Mesothelial cell of epicardium (in vitro differentiated cells): ENCODE data around the gene RER1. TPM values are rescaled to one million over a fixed set of nuclear protein-coding genes. Genes with fewer than 3 reads are reported as not detected.

ENCODE experiments used
- DNase-seq, 2 experiments: peaks; one replicate each; pipeline ENCODE4 v3.0.0; 2021; ENCODE audit warnings: low spot score in 2 of 2; ENCODE audit not compliant: unreplicated experiment in 2 of 2
- H3K27ac Mint-ChIP-seq: 2 replicates; pipeline ENCODE4 v1.8.0; 2021; ENCODE audit warnings: mixed read lengths
- H3K27me3 Mint-ChIP-seq: 2 replicates; pipeline ENCODE4 v1.8.0; 2021; ENCODE audit warnings: low read depth, mixed read lengths
- H3K36me3 Mint-ChIP-seq: 2 replicates; pipeline ENCODE4 v1.8.0; 2021; ENCODE audit warnings: mixed read lengths
- H3K4me1 Mint-ChIP-seq: 2 replicates; pipeline ENCODE4 v1.8.0; 2021; ENCODE audit warnings: mixed read lengths
- H3K4me3 Mint-ChIP-seq: 2 replicates; pipeline ENCODE4 v1.8.0; 2021; ENCODE audit warnings: mild to moderate bottlenecking, moderate library complexity, mixed read lengths
- H3K9me3 Mint-ChIP-seq: 2 replicates; pipeline ENCODE4 v1.8.0; 2021; ENCODE audit warnings: mixed read lengths
- total RNA-seq: library from RNA; stranded (reverse); gene quantifications from 3 replicates; pipeline ENCODE4 v1.2.1, GENCODE V29; 2021
- TF ChIP-seq, protein P1 (sequence below): fragments of 200-600 bp; sonication (generic); IDR thresholded peaks from one replicate; pipeline ENCODE4 v1.5.0; 2021; ENCODE audit warnings: antibody characterized with exemption; ENCODE audit not compliant: unreplicated experiment

RER1 gene
- total RNA-seq, 1 donor from 2014 or later, result 95.1 TPM

DNA sequence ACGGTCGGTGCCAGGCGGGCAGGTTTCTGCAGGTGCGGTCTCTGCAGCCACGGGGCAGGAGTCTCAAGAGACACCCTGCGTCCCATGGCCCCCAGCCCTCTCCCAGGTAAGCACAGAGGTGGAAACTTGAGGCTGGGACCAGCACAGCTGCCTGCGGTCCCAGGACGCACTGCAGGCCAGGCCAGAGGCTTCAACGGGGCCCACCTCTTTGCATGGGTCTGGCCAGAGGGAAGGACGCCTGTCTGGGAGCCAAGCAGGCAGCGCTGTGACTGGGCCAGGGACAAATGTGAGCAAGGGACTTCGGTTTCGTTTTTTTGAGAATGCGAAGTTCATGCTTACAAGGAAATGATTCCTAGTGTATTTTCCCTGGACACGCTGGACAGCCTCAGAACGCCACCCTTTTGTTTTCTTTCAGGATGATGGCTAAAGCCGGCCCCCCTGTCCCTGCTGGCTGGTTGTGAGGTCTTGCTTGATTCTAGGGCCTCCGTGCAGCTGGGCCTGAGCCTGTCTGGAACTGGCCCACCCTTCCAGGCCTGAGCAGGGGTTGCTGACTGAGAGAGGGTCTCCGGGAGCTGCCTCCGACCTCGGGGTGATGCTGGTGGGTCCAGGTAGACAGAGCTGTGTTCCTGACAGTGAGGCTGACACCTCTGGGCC lies 38.6 kb upstream of the RER1 start:
- H3K4me3 Mint-ChIP-seq, result no peak overlapping the region
- H3K9me3 Mint-ChIP-seq, result no peaks in the 10 kb centered on the region
- peak in 1 of 2 experiments; percentile 15 for DNase-seq
- TF ChIP-seq, protein P1, sequence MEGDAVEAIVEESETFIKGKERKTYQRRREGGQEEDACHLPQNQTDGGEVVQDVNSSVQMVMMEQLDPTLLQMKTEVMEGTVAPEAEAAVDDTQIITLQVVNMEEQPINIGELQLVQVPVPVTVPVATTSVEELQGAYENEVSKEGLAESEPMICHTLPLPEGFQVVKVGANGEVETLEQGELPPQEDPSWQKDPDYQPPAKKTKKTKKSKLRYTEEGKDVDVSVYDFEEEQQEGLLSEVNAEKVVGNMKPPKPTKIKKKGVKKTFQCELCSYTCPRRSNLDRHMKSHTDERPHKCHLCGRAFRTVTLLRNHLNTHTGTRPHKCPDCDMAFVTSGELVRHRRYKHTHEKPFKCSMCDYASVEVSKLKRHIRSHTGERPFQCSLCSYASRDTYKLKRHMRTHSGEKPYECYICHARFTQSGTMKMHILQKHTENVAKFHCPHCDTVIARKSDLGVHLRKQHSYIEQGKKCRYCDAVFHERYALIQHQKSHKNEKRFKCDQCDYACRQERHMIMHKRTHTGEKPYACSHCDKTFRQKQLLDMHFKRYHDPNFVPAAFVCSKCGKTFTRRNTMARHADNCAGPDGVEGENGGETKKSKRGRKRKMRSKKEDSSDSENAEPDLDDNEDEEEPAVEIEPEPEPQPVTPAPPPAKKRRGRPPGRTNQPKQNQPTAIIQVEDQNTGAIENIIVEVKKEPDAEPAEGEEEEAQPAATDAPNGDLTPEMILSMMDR, result no peak
- no peaks in the 10 kb centered on the region for H3K27me3 Mint-ChIP-seq
- H3K36me3 Mint-ChIP-seq, result no peaks in the 10 kb centered on the region
- peak overlapping the region; percentile 84 for H3K27ac Mint-ChIP-seq
- H3K4me1 Mint-ChIP-seq, result peaks cover 30% of the 10 kb centered on the region

DNA sequence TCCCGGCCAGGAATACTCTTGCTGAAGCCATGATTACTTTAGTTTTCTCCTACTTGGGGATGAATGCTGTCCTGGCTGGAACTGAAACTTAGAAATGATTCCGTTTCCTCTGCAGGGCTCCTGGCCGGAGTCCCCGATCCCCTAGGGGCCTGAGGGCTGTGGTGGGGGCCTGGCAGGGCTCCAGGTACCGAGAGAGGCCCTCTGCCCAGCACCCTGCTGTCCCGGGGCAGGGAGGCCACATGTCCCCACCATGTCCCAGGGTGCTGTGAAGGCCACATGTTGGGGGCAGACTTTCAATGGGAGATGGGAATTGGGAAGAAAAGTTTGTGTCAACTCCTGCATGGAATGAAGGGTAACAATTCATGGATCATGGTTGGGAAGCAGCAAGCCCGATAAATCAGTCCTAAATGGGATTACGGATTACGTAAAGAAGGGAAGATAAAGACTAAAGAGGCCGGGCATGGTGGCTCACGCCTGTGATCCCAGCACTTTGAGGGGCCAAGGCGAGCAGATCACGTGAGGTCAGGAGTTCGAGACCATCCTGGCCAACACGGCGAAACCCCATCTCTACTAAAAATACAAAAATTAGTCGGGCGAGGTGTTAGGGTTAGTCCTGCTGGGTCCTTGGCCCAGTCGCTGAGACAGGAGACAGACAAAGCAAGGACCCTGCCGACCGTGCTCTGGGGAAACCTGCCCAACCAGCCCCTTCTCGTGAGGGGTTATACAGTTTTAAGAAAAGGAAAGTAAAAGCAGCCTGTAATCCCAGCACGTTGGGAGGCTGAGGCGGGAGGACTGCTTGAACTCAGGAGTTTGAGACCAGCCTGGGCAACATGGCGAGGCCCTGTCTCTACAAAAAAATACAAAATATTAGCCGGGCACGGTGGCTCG lies 37.8 kb upstream of the RER1 start:
- Mint-ChIP-seq H3K4me3 (no peak overlapping the region), H3K27ac (peak overlapping the region; percentile 84), H3K36me3 (no peaks in the 10 kb centered on the region), H3K9me3 (no peaks in the 10 kb centered on the region), H3K27me3 (no peaks in the 10 kb centered on the region), H3K4me1 (peaks cover 30% of the 10 kb centered on the region)
- peak in 1 of 2 experiments; percentile 13 for DNase-seq
- TF ChIP-seq, protein P1, result no peak

DNA sequence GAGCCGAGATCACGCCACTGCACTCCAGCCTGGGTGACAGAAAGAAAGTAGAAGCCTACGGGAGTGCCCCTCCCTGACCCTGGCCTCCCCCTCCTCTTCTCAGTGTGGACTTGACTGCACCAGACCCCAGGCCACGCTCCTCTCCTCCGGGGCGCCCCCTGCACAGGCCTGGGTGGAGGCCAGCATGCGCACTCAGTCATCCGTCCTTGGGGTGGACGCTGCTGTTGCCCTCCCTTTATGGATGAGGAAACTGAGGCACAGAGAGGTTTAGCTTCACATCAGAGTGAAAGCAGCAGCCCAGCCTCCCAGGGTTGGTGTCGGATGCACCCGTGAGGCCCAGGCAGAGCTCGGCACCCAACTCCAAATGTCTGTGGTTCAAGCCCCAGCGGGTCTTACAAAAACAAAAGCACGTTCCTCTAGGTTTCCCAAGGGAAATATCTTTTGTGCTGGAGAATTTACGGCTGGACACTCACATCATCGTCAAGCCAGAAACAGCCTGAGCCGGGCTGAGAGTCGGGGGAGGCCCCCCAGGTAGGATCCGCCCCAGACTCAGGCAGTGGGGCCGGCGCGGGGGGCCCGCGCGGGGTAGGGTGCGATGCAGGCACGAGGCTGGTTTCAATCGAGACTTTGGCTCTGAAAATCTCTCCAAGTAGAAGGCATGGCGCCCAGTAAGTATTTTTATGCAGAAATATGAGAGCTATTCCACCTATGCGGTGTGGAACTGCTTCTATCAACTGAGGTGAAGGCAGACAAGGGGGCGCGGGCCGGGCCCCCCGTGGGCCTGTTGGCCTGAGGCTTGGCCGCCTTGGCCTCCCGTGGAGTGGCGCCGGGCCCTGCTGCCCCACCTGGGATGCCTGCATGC lies 36.9 kb upstream of the RER1 start:
- H3K4me1 Mint-ChIP-seq, result peaks cover 25% of the 10 kb centered on the region
- no peaks in the 10 kb centered on the region for H3K9me3 Mint-ChIP-seq
- DNase-seq, result peak in 1 of 2 experiments; percentile 22
- TF ChIP-seq, protein P1, result no peak
- no peaks in the 10 kb centered on the region for H3K27me3 Mint-ChIP-seq
- H3K4me3 Mint-ChIP-seq, result no peak overlapping the region
- peak overlapping the region; percentile 85 for H3K27ac Mint-ChIP-seq
- peaks cover 2% of the 10 kb centered on the region for H3K36me3 Mint-ChIP-seq

DNA sequence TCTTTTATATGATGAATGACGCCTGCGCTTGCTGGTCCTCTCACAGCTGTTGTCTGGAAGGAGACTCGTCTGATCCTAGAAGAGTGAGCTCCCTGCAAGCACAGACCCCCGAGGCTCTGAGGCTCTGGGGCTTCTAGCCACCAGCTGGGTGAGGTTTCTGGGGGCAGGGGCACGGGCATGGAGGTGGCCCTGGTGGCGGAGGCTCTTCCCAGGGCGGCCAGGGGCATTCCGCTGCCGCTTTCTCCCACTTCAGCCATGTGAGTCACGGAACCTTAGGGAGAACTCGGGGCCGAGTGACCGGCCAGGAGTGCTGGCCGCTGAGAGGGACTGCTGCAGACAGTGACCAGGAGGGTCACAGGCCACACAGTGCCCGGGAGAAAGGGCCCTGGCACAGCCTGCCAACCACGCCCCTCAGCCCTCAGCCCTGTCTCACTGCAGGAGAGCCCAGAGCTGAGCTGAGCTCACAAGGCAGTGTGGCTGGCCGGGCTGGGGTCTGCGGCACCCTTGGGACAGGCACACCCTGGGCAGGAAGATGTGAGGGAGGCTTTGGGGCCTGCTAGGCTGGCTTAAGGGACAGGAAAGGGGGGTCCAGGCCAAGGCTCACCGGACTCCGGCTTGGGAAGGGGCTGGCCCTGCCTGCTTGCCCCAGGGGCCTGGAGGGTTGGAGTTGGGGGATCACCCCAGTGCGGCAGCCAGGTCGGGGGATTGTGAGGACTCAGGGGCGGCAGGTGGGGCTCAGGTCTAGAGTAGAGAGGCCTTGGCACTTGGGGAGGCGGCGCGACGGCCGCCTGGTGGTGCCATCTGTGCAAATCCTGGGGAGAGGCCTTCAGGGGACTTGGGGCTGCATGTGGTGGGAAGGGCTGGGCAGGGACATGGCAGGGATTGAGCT lies 36.0 kb upstream of the RER1 start:
- peak in 1 of 2 experiments; percentile 14 for DNase-seq

More for the DNA sequence above, 36.0 kb upstream of the RER1 start:
- H3K4me3 Mint-ChIP-seq, result no peak overlapping the region
- no peaks in the 10 kb centered on the region for H3K27me3 Mint-ChIP-seq
- H3K27ac Mint-ChIP-seq, result peak overlapping the region; percentile 85
- TF ChIP-seq, protein P1, result no peak
- peaks cover 31% of the 10 kb centered on the region for H3K4me1 Mint-ChIP-seq
- peaks cover 2% of the 10 kb centered on the region for H3K36me3 Mint-ChIP-seq
- no peaks in the 10 kb centered on the region for H3K9me3 Mint-ChIP-seq
